NCI-H2081 treated with DMSO at 0.1 percent for 48 hours (cell line): ENCODE measurements around the gene RILPL1.

Source experiments
- DNase-seq: peaks from one replicate; lab custom pipeline; 2025; lab: John Stamatoyannopoulos, UW

RILPL1 gene

DNA sequence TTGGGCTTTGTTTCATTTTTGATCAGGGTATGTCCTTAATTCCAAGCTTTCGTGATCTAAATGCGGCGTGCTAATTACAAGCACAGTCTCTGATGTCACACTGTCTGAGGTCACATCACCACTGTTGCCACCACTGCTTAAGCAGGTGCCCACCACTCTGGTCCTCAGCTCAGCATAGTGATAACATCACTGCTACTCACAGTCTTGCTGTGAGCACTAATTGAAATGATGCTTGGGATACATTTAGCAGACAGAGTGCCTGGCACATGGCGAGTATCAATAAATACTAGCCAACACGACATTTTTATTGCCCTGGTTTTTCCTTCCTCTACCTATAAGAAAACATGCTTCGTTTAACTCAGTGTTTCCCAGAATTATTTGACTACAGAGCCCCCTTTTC lies 104.9 kb downstream of the RILPL1 start:
- DNase-seq: no peak

DNA sequence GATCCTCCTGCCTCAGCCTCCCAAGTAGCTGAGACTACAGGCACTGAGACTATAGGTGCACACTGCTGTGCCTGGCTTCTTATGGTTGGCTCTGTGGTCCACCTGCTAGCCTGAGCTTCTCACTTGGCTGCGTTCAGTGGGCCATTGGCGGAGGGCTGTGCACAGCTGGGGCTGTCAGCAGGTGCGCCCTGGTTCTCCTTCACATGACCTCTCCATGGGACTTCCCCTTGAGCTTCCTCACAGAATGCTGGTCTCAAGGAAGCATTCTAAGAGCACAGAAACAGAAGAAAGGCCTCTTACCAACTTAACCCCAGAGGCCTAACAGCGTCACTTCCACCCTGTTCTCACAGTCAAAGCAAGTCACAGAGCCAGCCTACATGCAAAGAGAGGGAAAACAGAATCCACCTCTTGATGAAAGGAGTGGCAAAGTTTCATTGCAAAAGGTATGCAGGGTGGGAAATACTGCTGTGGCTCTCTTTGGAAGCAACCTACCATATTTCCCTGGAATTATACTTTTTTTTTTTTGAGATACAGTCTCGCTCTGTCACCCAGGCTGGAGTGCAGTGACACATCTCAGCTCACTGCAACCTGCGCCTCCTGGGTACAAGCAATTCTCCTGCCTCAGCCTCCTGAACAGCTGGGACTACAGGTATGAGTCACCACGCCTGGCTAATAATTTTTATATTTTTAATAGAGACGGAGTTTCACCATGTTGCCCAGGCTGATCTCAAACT lies 106.3 kb downstream of the RILPL1 start:
- DNase-seq: no peak

DNA sequence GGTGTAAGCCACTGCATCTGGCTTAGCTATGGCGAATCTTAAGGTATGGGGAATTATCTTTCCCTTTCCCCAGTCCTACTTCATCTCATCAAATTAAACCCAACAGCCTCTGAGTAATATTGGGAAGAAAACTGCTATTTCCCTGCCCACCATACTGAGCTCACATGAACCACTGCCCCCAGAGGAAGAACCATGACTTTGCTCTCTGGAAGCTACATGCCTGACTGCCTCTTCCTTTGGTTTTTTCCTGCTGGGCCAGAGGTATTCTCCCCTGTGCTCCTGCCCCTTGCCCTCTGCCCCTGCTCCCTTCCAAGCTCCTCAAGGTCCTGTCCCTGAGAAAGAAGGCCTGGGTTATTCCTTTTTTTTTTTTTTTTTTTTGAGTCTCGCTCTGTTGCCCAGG lies 112.2 kb downstream of the RILPL1 start:
- no peak for DNase-seq
